IPS-NIHi7 (cell line): Measurements from ENCODE around the gene UGT1A5.

ENCODE experiments used
- DNase-seq: peaks from one replicate; pipeline ENCODE4 v3.0.0; 2012; ENCODE audit warnings: mixed read lengths; ENCODE audit errors: extremely low spot score

UGT1A5 gene

GRCh38 chr2:233712611-233713261 lies at the start of gene UGT1A5:
UGT1A5 (plus strand) TSS chr2:233712907; CDS start chr2:233712992, 85 bp downstream.
- DNase-seq = no peak

DNA sequence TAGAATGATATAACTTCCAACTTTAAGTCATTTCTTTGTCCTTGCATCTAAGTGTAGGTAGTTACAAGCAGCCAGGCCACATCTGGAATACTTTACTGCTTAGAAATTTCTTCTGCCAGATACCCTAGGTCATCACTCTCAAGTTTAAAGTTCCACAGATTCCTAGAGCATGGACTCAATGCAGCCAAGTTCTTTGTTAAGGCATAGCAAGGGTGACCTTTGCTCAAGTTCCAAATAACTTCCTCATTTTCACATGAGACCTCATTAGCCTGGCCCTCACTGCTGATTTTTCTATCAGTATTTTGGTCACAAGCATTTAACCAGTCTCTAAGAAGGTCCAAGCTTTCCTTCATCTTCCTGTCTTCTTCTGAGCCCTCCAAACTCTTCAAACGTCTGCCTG lies 48.8 kb upstream of the UGT1A5 start:
- DNase-seq = no peak

- no peak for DNase-seq
Measured at GRCh38 chr2:233668605-233669260, 44.0 kb upstream of the UGT1A5 start.

GRCh38 chr2:233671290-233672161 lies 41.2 kb upstream of the UGT1A5 start, which contains the start of gene UGT1A9:
UGT1A9 (plus strand) TSS chr2:233671898; CDS start chr2:233671935, 37 bp downstream.
- no peak for DNase-seq

DNA sequence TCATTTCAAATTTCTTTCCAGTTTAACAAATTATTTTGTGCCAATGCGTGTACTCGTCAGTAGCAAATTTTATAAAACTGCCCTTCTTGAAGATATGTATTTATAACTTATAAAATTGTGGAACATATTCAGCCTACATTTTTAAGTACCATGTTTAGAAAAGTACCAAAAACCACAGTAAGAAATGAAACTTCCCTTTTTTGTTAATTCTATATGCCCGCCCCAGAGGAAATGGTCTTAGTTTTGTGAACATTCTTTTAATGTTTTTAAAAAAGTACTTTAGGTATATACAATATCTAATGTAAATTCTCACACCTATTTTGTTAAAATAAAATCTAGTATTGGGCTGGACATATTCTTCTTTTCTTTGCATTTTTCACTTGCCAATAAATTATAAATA lies 39.8 kb upstream of the UGT1A5 start:
- no peak for DNase-seq

GRCh38 chr2:233673896-233674295 lies 38.8 kb upstream of the UGT1A5 start:
- no peak for DNase-seq

- no peak for DNase-seq
Measured at GRCh38 chr2:233674314-233674713, 38.4 kb upstream of the UGT1A5 start.

DNA sequence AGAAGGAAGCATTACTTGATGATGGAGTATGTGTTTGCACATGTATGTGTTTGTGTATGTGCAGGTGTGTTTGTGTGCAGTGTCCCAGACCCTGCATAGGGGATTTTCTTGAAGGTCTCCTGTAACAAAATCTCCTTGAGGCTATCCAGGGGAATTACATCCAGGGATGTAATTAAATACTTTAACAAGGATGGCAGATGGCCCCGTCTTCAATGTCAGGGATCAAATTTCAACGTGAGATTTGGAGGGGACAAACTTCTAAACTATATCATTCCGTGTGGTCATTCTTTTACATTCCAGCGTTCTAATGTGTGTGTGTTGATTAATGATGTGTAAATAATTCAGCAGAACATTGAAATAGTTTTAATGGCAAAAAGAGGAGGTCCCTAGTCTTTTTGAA lies 37.7 kb upstream of the UGT1A5 start:
- DNase-seq = no peak

DNA sequence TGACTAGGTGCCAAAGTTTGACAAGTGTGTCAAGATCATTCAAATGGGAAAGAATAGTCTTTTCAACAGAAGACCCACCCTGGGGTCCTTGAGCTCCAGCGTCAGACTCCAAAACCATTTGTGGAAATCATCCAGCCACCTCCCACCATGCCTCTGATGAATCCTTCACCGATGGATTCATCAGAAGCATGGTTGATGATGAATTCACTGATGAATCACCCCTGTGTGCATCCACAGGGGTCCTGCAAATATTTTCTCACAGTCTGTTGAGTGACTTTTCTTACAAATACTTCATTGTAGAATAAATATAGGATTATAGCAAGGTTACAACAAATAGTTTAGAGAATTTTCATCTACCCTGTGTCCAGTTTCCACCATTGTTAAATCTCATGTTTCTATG lies 36.7 kb upstream of the UGT1A5 start:
- no peak for DNase-seq

GRCh38 chr2:233679196-233679595 lies 33.5 kb upstream of the UGT1A5 start:
- no peak for DNase-seq

GRCh38 chr2:233680361-233681045 lies 32.2 kb upstream of the UGT1A5 start:
- no peak for DNase-seq

GRCh38 chr2:233681521-233682099 lies 31.1 kb upstream of the UGT1A5 start, which contains the start of gene UGT1A7:
UGT1A7 (plus strand) TSS chr2:233681901; CDS start chr2:233681938, 37 bp downstream.
- DNase-seq = no peak

- no peak for DNase-seq
Measured at GRCh38 chr2:233684640-233685039, 28.1 kb upstream of the UGT1A5 start.

DNA sequence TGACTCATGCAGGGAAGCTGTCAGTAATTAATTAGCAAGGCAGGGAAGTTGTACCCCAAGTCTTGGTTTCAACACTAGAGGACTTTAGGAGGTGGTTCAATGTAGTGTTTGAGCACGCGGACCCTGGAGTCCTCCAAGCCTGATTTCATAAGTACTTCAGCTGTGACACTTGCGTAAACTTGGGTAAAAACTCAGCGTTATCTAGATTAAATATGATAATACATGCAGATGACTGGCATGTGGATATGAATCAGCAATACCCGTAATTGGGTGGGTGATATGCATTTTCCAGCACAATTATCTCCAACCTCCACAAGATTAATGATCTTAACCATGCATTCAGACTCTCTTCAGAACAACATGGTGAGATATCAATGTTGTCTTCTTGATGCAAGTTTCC lies 25.8 kb upstream of the UGT1A5 start:
- no peak for DNase-seq

GRCh38 chr2:233688341-233688740 lies 24.4 kb upstream of the UGT1A5 start:
- DNase-seq = no peak

DNA sequence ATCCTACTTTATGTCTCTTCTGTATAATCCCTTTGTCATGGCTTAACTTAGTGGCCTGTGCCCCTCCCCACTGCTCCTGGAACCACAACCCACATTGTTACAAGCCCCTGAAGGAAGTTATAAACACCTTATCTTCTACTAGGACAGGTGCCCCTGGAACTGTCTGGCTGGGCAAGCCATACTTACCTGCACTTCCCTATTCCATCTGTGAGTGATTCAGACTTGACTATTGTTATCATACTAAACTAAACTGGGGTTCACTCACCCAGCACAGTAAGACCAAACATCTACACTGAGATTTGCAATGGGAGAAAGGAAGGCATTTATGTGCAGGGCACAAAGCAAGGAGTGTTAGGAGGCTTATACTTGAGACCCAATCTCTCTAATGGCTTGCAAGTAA lies 23.7 kb upstream of the UGT1A5 start:
- DNase-seq = no peak

DNA sequence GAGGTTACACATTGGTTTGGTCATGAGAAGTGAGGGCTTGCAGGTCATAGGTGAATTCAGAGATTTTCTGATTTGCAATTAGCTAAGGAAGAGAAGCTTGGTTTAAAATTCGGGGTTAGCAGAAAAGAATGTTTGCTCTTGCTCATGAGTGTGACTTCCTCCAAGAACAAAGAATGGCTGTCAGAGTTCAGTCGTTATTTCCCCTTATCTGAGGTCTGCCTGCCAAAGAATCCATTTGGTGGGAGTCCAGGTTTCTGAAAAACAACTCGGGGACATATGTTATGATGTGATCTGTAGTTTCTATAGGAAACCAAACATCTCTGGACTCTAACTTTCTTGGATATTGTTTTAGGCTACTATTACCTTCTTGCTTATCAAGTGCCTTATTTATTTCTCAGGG lies 23.2 kb upstream of the UGT1A5 start:
- no peak for DNase-seq

DNA sequence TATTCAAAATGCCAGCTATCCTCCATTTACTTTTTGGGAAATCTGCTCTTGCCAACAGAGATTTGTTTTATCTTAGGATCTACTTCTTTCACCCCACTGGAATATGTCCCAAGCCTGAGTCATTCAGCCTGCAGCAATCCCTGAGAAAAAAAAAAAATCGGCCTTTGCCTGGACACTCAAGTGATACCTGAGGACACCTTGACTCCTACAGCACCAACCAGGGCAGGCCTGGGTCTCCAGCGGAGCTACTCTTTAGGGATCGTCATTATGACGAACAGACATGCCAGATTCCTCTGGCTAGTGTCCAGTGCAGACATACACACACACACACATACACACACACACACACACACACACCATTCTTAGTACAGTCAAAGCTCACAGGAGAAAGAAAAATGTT lies 22.3 kb upstream of the UGT1A5 start:
- DNase-seq = no peak

DNA sequence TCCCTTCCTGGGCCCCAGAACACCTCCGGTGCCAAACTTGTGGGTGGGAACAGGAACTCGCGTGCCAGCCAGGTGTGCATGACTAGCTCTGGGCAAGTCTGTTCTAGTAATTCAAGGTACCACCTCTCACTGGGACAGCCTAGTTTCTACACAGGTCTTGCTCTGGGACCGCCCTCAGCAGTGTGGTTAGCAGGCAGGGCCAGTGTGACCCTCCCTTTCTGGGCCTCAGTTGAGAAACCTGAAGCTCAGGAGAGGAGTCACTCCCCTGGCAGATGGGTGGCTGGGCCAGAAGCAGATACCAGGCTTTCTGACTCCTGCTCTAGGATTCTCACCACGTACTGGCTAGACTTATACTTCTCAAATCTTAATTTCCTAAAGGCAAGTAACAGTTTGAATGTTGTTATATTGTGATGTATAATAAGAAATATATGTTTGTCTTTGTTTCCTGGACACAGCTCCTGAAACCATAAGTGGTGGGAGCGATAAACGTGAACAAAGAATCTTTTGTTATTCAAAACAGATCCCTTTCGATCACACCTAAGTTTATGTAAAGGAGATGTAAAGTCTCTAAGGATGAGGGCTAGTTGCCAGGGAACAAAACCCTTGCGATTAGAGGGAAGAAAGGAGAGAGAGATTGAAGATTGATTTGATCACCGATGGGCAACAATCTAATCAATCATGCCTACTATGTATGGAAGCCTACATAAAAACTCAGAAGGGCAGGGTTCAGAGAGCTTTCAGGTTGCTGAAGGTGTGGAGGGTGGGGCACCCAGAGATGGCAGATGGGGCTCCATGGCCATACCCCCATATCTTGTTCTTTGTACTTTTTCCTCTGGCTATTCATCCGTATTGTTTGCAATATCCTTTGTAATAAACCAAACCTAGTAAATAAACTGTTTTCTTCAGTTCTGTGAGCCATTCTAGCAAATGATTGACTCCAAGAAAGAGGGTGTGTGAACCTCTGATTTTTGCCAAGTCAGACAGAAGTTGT lies 21.0 kb upstream of the UGT1A5 start:
- DNase-seq = no peak

DNA sequence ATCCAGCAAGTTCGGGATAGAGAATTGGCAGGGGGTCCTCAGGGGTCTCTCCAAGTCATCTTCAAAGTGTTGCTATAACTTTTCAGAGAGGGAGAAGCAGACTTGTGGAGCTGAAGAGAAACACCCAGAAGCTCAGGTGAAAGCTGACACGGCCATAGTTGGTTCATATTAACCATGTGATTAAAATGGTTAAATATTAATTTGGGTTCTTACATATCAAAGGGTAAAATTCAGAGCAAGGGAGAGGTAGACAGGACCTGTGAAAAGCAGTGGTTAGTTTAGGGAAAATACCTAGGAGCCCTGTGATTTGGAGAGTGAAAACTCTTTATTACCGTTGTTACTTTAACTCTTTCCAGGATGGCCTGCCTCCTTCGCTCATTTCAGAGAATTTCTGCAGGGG lies 20.1 kb upstream of the UGT1A5 start, which contains the start of gene UGT1A6:
Gene UGT1A6, plus strand, starts transcription at position 243 of the 400 bp plus-strand sequence. Its CDS starts 115 bp downstream, at position 358.
- no peak for DNase-seq
